Fibroblast of skin of right biceps (primary cell): Measurements from ENCODE around the gene BPGM.

ENCODE experiments used
- DNase-seq: peaks from one replicate; pipeline ENCODE4 v3.0.0-alpha.2; 2013

BPGM gene

GRCh38 chr7:134723892-134724291, 77.2 kb downstream of the BPGM start:
- DNase-seq = no peak

DNA sequence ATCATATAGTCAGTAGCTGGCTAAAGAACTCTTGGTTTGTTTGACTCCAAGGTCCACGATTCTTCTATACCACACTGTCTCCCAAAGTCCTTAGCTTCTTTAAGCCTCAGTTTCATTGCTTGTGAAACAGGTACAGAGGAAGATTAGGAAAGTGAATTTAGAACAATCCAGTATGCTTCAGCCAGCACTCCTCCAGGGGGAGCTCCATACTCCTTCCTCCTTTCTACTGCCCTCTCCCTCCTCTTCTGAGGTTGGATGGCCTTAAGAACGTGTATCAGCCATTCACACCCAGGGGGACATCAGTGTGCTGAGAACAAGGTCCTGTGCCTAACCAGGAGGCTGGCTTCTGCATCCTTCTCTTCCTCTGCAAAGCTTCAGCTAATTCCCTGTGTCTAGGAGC, 78.0 kb downstream of the BPGM start:
- DNase-seq = peak; percentile 60

DNA sequence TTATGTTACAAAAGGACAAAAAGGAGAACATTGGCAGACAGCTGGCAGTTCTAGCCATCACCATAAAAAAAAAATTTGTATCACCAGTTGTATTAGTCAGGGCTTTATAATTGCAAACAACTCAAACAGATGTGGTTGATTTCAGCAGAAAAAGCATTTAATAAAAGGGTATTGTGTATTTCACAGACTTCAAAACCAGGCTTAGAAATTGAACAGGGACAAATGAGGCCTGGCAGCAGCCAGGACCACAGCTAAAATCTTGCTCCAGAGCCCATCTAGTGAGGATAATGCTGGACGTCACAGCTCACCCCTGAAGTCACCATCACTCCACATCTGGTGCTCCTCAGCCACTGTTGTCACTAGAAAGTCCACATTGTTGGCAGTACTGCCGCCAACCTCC, 79.9 kb downstream of the BPGM start:
- DNase-seq = no peak

- peak; percentile 70 for DNase-seq
Measured at GRCh38 chr7:134727711-134728110, 81.1 kb downstream of the BPGM start.
